ENCODE results near the gene CTNS. TPM values are rescaled to one million over a fixed set of nuclear protein-coding genes. Genes with fewer than 3 reads are reported as not detected.
"Not testable (repeated sequence)": the region's sequence is repeated elsewhere in the genome, so short reads cannot be mapped to it uniquely, and the experiment has no call there.

Gene CTNS
- total and polyA plus RNA-seq, 2 of the 13 experiments (the other 11 are each of a cell fraction or from before 2014, with no cell fraction given) = 9.5 to 13.7 TPM

GRCh38 chr17:3699951-3700350 lies 63.4 kb downstream of the CTNS start:
- TF ChIP-seq MLX (CRISPR knock-in tag; IDR thresholded peaks at IDR 0.05) (no peak), ZNF580 (CRISPR knock-in tag; IDR thresholded peaks at IDR 0.05; ENCODE audit: borderline replicate concordance, low read depth) (no peak)
- TF ChIP-seq, protein P1, sequence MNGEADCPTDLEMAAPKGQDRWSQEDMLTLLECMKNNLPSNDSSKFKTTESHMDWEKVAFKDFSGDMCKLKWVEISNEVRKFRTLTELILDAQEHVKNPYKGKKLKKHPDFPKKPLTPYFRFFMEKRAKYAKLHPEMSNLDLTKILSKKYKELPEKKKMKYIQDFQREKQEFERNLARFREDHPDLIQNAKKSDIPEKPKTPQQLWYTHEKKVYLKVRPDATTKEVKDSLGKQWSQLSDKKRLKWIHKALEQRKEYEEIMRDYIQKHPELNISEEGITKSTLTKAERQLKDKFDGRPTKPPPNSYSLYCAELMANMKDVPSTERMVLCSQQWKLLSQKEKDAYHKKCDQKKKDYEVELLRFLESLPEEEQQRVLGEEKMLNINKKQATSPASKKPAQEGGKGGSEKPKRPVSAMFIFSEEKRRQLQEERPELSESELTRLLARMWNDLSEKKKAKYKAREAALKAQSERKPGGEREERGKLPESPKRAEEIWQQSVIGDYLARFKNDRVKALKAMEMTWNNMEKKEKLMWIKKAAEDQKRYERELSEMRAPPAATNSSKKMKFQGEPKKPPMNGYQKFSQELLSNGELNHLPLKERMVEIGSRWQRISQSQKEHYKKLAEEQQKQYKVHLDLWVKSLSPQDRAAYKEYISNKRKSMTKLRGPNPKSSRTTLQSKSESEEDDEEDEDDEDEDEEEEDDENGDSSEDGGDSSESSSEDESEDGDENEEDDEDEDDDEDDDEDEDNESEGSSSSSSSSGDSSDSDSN (CRISPR knock-in tag; IDR thresholded peaks at IDR 0.05) = no peak
- H3K9me3 ChIP-seq (ENCODE audit: low read length) = peaks cover 12% of the 10 kb centered on the region
- in situ Hi-C loops (cut with HindIII; ENCODE audit: extremely low pct_ligation_motif_present, low pct_unique_long_range_greater_than_20kb) = no loop called here
- peaks cover 0 to 28% of the 10 kb centered on the region in 2 experiments; a peak in 2 of 5 replicates for H3K27me3 ChIP-seq (ENCODE audit: control insufficient read depth in 1 of 2, insufficient read depth in 2 of 2, low read length in 2 of 2)
- H2AFZ ChIP-seq (ENCODE audit: low read length) = no peak overlapping the region
- CTCF ChIA-PET (ENCODE audit: low intra/inter-chr PET ratio, low total read pairs) = no interaction called here
- DNase-seq (ENCODE audit: low spot score) = no peak
- intact Hi-C loops (cut with micrococcal nuclease; ENCODE audit: unreplicated experiment) = no loop called here
- no peak for FAIRE-seq
- BruUV-seq (replicated peaks) = no TSS peak
- no peak overlapping the region for H3K27ac ChIP-seq (ENCODE audit: extremely low read length, insufficient read depth, low read length)
- 31% methylated on average over 4 of the region's 4 CpGs for WGBS (ENCODE audit: low lambda C conversion rate)
- no peak overlapping the region for H3K4me2 ChIP-seq (ENCODE audit: low read depth, low read length)
- no peaks in the 10 kb centered on the region for H3K36me3 ChIP-seq (replicated peaks in 1 of 2; ENCODE audit: control insufficient read depth in 1 of 2, insufficient read depth in 2 of 2, low read length in 2 of 2)
- no peak overlapping the region for H3K9ac ChIP-seq (ENCODE audit: insufficient read depth, low read depth, low read length)
- H3K4me1 ChIP-seq (ENCODE audit: insufficient read depth, low read length) = peaks cover 11% of the 10 kb centered on the region
- no peaks in the 10 kb centered on the region for H3K79me2 ChIP-seq (ENCODE audit: insufficient read depth, low read length)
- no peak for ATAC-seq
- H4K20me1 ChIP-seq (ENCODE audit: insufficient read depth, low read length) = no peaks in the 10 kb centered on the region
- no peak overlapping the region for H3K4me3 ChIP-seq (replicated peaks in 1 of 3; ENCODE audit: insufficient read depth in 1 of 3, low read depth in 2 of 3, low read length in 3 of 3)
- POLR2A ChIA-PET = interaction anchor here (1.4 kb wide), 1 partner anchor 24 kb away, joined by 3 read pairs; the partner anchor contains the start of gene HASPIN

- DNase-seq (ENCODE audit: low spot score); H3K9ac ChIP-seq (ENCODE audit: insufficient read depth, low read depth, low read length); BruUV-seq (replicated peaks); H3K27ac ChIP-seq (ENCODE audit: extremely low read length, insufficient read depth, low read length); H3K79me2 ChIP-seq (ENCODE audit: insufficient read depth, low read length); intact Hi-C loops (cut with micrococcal nuclease; ENCODE audit: unreplicated experiment); CTCF ChIA-PET (ENCODE audit: low intra/inter-chr PET ratio, low total read pairs); H3K4me1 ChIP-seq (ENCODE audit: insufficient read depth, low read length); in situ Hi-C loops (cut with HindIII; ENCODE audit: extremely low pct_ligation_motif_present, low pct_unique_long_range_greater_than_20kb); POLR2A ChIA-PET; H3K36me3 ChIP-seq (replicated peaks in 1 of 2; ENCODE audit: control insufficient read depth in 1 of 2, insufficient read depth in 2 of 2, low read length in 2 of 2); H2AFZ ChIP-seq (ENCODE audit: low read length); H3K4me3 ChIP-seq (replicated peaks in 1 of 3; ENCODE audit: insufficient read depth in 1 of 3, low read depth in 2 of 3, low read length in 3 of 3); ATAC-seq; FAIRE-seq; H3K4me2 ChIP-seq (ENCODE audit: low read depth, low read length); H4K20me1 ChIP-seq (ENCODE audit: insufficient read depth, low read length): not testable (repeated sequence)
- H3K9me3 ChIP-seq (ENCODE audit: low read length) = peaks cover 12% of the 10 kb centered on the region
- H3K27me3 ChIP-seq (ENCODE audit: control insufficient read depth in 1 of 2, insufficient read depth in 2 of 2, low read length in 2 of 2) = peaks cover 0 to 18% of the 10 kb centered on the region in 2 experiments; a peak in 2 of 5 replicates
- TF ChIP-seq MAFK (conservative IDR thresholded peaks at IDR 0.05 in 1 of 2, IDR thresholded peaks at IDR 0.05 in 1 of 2; ENCODE audit: low read length in 2 of 2) = peak; percentile 18 to 30; a peak in 2 of 4 replicates
- WGBS (ENCODE audit: low lambda C conversion rate) = 73% methylated on average over 6 of the region's 7 CpGs
Measured at GRCh38 chr17:3702041-3702539, 65.5 kb downstream of the CTNS start.

Measured in HepG2 (cell line).